GM18526 (cell line): ENCODE results near the gene BTBD7.

Experiments used
- POLR2A ChIP-seq: IDR thresholded peaks from 3 replicates; pipeline ENCODE4 v1.6.1; 2011; ENCODE audit not compliant: insufficient read length; ENCODE audit errors: extremely low read depth

Gene BTBD7

DNA sequence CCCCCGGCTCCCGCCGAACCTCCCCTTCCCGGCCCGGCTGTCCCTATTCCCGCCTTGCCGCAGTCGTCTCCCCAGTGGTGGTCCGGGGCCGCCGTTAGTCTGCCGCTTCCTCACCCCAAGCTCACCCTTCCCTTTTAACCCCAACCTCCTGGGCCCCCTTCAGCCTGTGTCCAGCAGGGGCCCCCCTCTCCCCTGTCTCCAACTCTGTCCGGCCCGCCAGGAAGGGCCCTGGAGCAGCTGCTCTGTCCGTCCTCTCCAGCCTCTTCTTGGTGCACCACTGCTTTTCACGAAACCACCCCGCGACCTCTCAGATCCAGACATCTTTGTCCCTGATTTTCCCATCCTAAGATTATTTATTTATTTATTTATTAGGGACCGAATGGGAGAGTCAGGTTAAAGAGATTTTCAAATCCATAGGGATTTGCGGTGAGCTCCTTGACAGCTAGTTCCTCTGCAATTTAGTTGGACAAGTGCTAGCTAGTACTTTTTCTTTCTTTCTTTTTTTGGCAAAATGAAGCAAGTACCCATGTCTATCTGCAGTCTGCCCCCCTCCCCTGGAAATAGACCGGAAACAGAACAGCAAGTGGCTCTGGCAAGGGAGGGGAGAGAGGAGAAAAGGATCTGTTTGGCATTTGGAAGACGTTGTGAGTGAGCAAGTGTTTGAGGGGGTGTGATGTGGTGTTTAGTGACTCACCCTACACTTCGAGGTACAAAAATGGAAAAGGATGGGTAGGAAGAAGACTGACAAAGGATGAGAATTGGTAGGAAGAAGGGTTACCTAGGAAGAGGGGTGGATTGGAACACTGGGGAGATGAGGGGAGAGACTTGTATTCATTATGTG is 125.1 kb downstream of the BTBD7 start:
- no peak for TF ChIP-seq POLR2A

DNA sequence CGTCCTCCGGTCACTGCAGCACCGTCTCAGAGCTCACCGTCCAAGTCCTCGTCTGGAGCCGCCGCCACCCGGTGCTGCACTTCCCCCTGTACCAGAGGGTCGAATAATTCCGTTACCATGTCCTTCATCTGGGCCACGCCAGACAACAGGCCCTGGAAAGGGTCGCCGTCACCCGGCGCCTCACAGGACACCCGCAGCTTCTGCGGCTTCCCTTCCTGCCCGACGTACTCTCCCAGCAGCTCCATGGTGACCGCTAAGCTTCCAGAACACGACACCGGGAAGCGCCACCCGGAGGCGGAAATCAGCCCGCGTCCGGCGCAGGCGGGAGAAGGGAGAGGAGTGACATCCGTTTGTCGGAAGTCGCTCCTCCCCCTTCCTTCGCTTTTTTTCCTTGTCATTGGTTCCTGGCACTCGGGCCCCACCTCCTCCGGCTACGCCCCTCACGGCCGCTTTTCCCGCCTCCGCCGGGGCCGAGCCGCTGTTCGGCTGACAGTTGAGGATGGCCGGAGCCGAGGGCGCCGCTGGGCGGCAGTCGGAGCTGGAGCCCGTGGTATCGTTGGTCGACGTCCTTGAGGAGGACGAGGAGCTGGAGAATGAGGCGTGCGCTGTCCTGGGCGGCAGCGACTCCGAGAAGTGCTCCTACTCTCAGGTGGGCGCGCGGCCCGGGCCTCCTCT is 125.9 kb downstream of the BTBD7 start, which contains the start of the genes GON7 and UBR7:
Gene GON7 (minus strand): TSS at position 273 of the 675 bp plus-strand sequence. CDS start 28 bp downstream, at position 245.
Gene UBR7 (plus strand): TSS at position 464 of the 675 bp plus-strand sequence. CDS start 36 bp downstream, at position 500.
- peak; percentile 77 for TF ChIP-seq POLR2A

DNA sequence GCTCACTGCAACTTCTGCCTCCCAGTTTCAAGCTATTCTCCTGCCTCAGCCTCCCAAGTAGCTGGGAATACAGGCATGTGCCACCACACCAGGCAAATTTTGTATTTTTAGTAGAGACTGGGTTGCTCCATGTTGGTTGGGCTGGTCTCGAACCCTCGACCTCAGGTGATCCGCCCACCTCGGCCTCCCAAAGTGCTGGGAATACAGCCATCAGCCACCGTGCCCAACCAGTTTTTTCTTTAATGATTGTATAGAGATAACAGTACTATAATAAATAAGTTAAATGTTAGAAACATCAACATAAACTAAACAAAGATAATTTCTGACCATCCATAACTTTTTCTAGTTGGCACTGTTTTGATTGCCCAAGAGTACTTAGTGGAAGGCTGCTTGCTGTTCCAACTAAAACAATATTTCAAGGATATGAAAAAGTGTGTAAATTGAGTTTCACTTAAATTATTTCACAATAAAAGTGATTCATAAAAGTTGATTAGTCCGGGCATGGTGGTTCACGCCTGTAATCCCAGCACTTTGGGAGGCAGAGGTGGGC is 131.6 kb downstream of the BTBD7 start:
- no peak for TF ChIP-seq POLR2A

DNA sequence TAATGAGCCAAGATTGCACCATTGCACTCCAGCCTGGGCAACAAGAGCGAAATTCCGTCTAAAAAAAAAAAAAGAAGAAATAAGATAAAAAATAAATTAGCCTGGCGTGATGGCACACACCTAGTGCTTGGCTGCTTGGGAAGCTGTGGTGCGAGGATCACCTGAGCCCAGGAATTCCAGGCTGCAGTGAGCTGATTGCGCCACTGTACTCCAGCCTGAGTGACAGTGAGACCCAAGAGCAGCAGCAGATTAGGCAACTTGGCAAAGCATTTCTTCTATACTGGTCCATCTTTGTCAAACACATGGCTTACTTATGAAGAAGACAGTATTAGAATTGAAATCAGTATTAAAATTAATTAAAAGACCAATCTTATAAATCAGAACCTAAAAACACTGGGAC is 132.3 kb downstream of the BTBD7 start:
- TF ChIP-seq POLR2A = no peak

DNA sequence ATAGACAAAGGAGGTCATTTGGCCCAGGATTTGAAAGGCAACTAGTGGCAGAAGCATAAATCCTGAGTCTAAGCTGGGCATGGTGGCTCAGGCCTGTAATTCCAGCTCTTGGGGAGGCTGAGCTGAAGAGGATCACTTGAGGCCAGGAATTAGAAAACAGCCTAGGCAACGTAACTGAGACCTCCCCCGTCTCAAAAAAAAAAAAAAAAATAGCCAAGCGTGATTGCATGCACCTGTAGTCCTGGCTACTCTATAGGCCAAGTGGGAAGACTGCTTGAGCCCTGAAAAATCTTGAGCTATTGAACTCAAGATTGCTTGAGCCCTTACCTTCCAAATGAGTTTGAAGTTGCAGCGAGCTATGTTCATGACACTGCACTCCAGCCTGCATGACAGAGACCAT is 133.8 kb downstream of the BTBD7 start:
- no peak for TF ChIP-seq POLR2A

DNA sequence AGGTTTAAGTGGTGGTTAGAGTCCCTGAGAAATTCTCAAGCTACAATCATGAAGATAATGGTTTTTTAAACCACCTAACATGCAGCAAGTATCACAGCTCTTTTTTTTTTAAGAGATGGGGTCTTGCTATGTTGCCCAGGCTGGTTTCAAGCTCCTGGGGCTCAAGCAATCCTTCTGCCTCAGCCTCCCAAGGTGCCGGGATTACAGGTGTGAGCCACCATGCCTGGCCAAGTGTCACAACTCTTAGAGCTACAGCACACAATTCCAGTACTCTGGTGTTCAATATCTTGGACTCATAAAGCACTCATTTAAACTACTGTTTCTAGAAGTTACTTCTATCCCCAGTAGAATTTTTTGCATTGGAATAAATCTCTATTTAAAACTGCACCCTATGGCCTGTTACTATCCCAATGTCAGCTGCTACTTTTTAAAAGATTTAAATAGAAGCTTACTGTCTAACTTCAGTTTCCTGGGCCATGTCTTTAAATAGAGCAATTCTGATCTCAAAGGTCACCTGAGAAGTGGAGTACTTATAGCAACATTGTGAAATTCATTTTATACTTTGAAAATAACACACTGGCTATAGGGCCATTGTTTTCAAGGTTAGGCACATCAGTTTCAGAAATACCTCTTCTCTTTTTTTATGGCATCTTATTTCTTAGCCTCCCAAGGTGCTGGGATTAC is 137.4 kb downstream of the BTBD7 start:
- no peak for TF ChIP-seq POLR2A
